ENCODE data around the gene AP5S1. TPM values are rescaled to one million over a fixed set of nuclear protein-coding genes. Genes with fewer than 3 reads are reported as not detected.

The AP5S1 gene
- total and polyA plus RNA-seq, 10 of the 15 experiments (the other 5 are each of a cell fraction or from before 2014, with no cell fraction given), result 3.8 to 13.2 (median 7.8) TPM

GRCh38 chr20:3818155-3819151 lies 1.9 kb upstream of the AP5S1 start (continued):
- TF ChIP-seq TCF3 (IDR thresholded peaks at IDR 0.05; ENCODE audit: borderline replicate concordance, insufficient read depth, low read depth, low read length) (peak; percentile 58; the same call in 1 of the 2 replicates), BHLHE40 (IDR thresholded peaks at IDR 0.05; ENCODE audit: borderline replicate concordance in 1 of 2, low read depth in 2 of 2, low read length in 1 of 2) (0 out of 4 replicates have a peak, but pooled peaks of 1 of the 2 experiments have one; percentile 18), ZBTB33 (IDR thresholded peaks at IDR 0.05) (no peak), TCF12 (IDR thresholded peaks at IDR 0.05; ENCODE audit: low read depth, low read length) (peak; percentile 44; the same call in 1 of the 2 replicates), CREB1 (IDR thresholded peaks at IDR 0.05; ENCODE audit: low read depth) (no peak), SIN3A (IDR thresholded peaks at IDR 0.05; ENCODE audit: low read depth, low read length) (no peak), PAX8 (IDR thresholded peaks at IDR 0.05) (no peak), LARP7 (IDR thresholded peaks at IDR 0.05) (no peak), RELA (IDR thresholded peaks at IDR 0.05; ENCODE audit: borderline replicate concordance, partially characterized antibody) (no peak), MTA3 (IDR thresholded peaks at IDR 0.05; ENCODE audit: borderline replicate concordance, low read length) (no peak), POLR2AphosphoS2 (IDR thresholded peaks at IDR 0.05; ENCODE audit: low read depth, low read length) (no peak), PAX5 (IDR thresholded peaks at IDR 0.05; ENCODE audit: borderline replicate concordance, low read depth, low read length) (no peak), BMI1 (IDR thresholded peaks at IDR 0.05; ENCODE audit: borderline replicate concordance) (no peak), TBL1XR1 (IDR thresholded peaks at IDR 0.05; ENCODE audit: low read depth, low read length) (no peak), HCFC1 (IDR thresholded peaks at IDR 0.05; ENCODE audit: low read length) (no peak), FOXM1 (IDR thresholded peaks at IDR 0.05; ENCODE audit: low read depth, low read length) (no peak)
